Stimulated activated CD4-positive, alpha-beta T cell treated with anti-CD3 and anti-CD28 coated beads, Interleukin-4, amount 100 ng/mL, for 1 hour (primary cell): Measurements from ENCODE around the gene CAMK1G.

Experiments used
- DNase-seq: peaks from one replicate; pipeline ENCODE4 v3.0.0-alpha.2; 2020

The CAMK1G gene

DNA sequence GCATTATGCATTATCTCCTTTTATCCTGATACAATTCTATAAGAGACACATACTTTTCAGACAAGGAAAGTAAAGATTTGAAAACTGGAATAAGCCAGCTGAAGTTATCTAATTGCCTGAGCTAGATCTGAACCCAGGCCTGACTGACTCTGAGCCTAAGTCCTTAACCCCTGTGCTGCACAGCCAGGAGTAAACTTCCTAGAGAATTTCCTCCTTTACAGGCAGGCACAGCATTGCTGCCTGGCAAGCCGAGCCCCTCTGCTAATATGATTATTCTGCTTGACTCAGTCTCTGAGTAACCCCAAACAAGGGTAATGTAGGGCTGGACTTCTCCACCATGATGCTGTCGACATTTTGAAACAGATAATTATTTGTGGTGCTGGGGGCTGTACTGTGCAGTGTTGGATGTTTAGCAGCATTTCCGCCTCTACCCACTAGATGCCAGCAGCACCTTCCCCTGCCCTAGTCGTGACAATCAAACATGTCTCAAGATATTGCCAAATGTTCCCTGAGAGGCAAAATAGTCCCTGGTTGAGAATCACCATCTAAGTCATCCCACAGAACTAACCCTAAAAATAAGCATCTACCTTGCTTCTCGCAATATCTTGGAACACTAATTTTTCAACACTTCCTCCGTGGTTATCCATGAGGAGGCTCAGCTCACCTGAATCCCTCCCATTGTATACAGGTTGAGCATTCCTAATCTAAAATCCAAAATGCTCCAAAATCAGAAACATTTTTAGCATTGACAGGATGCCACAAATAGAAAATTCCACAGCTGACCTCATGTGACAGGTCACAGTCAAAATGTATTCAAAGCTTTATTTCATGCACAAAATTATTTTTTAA lies 18.5 kb downstream of the CAMK1G start:
- peak; percentile 25 for DNase-seq

DNA sequence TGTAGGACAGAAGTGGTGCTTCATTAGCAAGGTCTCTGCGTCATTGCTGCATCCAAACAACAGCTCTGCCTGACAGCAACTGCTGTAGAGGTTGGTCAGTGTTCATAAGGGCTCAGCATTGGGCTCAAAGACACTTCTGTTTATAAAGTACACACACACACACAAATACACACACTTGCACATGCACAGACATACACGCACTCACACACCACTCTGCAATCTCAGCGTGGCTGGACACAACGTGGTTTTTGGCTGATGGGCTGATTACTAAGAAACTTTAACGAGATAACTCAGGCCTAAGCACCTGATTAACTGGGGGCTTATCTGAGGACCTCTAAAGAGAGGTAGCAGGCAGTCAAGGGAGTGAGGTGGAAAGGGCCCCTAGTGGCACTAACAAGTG lies 20.4 kb downstream of the CAMK1G start:
- no peak for DNase-seq

GRCh38 chr1:209607102-209607794 lies 23.7 kb downstream of the CAMK1G start:
- peak; percentile 30 for DNase-seq

DNA sequence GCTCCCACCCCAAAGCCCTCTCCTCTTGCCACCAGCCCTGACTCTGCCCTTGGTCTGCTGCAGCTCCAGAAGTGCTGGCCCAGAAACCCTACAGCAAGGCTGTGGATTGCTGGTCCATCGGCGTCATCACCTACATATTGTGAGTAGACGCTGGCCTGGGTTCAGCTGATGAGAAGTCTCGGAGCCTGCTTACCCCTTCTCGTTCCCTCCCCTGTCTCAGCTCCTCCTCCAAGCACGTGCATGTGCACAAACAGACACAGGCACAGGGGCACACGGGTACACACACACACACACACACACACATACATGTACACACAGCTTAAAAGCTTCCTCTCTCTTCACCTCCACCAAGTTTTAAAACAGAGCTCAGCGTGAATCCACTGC lies 24.3 kb downstream of the CAMK1G start:
- no peak for DNase-seq

DNA sequence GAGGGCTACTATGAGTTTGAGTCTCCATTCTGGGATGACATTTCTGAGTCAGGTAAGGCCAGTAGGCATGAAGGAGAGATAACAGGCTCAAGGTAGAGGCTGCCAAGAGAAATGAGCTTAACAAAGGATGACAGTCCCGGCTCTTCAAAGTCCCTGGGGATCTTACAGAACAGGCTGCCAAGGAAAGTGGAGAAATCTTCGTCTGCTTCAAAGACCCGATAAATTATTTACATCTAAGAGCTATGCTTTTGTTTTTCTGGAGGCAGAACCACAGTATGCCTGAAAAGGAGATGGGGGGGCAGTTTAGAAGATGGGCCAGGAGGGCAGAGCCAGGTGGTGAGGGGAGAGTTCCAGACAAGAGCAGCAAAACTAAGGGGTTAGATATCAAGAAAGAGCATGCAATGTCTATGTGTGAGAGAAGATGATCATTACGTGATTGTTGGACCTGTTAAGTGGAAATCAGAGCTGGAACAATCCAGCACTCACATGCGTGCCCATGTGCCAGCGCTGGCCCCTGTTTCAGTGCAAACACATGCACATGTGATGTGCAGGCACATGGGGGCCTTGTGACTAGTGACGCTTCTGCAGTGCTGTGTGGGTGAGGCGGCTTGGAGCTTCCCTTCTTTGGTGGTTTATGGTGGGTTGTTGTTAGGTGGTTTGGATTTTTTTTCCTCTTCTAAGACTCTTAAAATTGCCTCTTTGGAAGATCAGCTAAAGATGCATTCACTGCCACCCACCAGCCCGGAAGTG lies 25.7 kb downstream of the CAMK1G start:
- DNase-seq: no peak

DNA sequence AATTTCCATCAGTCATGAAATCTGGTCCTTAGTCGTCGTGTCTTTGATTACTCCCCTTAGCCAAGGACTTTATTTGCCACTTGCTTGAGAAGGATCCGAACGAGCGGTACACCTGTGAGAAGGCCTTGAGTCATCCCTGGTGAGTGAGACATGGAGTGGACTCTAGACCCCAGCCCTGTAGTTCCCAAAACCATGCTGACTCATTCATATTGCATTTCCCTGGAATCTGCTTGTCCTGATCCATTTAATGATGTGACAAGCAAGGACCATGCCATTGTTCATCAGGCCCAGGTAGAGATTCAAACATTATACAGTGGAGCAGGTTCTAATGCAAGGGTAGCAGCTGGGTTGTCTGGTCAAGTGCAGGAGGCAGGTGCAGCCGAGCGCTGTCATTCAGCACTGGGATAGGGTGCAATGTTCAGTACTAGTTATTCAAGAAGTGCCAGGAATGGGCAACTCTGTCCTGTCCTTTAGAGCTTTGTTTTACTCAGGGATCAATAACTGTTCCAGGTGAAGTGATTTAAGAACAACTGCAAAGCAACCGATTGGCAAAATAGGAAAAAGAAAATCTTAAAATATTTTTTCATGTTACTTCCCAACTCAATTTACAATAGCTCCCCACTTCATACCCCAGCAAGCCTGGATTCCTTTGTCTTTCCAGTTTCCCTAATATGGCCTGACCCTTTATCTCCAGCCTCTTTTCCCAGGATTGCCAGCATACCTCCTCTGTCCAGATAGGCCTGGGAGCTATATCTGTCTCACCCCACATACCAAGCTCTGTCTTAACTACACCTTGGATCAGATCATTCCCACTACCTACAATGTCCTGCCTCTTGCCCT lies 26.5 kb downstream of the CAMK1G start:
- no peak for DNase-seq

DNA sequence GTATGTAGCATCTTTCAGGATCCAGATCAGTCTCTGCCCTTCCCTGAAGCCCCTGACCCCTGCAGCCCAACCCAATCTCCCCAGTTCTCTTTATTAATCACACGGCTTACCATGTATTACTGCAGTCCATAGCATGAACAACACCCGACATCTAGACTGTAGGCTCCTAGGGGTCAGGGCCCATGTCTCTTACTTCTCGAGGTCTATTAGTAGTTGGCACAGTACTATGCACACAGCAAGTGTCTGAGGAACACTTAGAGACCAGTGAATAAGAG lies 27.1 kb downstream of the CAMK1G start:
- DNase-seq: no peak

- DNase-seq: no peak
These were observed 28.5 kb downstream of the CAMK1G start for GRCh38 chr1:209611771-209612570.

- DNase-seq: no peak
These were observed 29.3 kb downstream of the CAMK1G start for GRCh38 chr1:209612646-209613399.

DNA sequence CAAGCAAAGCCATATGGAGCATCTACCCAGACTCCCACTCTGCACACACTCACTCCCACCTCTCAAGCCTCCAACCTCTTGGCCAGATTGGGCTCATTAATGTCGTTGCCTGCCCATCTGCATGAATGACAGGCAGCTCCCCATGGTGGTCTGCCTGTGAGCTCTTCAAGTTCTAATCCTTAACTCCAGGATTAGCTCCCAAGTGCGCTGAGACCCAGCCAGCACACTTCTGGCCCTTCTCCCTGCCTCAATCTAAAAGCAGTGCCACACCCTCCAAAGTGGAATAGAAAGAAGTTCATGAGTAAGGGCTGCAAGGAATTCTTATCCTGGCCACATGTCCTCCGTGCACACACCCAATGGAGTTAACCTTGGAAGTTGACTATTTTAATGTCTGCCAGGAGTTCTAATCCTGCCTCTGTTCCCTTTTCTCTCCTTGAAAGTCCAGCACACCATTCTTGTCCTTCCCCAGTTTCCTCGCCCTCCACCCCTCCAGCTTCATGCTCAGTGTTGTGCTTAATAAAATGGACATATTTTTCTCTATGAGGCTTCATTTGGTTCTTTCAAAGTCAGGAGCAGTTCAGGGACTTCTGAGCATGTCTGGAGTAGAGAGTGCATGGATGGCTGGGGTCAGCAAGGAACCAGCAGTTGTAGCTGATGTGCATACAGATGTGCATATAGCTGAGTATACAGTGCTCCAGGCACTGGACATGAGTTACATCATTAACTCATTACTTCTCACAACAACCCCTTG lies 30.1 kb downstream of the CAMK1G start:
- no peak for DNase-seq

GRCh38 chr1:209614151-209614420 lies 30.6 kb downstream of the CAMK1G start:
- DNase-seq: no peak

GRCh38 chr1:209614906-209615305 lies 31.4 kb downstream of the CAMK1G start:
- DNase-seq: no peak

GRCh38 chr1:209616366-209617046 lies 33.0 kb downstream of the CAMK1G start:
- no peak for DNase-seq

GRCh38 chr1:209617047-209617673 lies 33.6 kb downstream of the CAMK1G start:
- DNase-seq: no peak

DNA sequence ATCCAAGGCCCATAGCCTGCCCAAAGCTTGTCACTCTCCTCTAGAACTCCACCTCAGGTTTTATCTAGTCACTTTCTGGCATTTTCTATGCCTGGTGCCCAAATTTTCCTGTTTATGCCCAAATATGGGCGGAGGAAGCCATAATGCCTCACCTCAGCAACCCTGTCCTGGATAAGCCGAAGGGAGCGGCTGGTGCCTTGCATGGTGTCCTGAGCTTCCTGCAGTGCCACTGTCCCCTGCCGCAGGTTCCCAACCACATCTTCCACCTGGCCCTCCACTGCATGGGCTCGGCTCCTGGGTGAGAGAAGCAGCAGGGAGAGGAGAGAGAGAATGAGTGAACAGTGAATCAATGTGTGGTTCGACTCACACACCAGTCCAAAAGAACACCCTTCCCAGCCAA lies 34.2 kb downstream of the CAMK1G start:
- no peak for DNase-seq

DNA sequence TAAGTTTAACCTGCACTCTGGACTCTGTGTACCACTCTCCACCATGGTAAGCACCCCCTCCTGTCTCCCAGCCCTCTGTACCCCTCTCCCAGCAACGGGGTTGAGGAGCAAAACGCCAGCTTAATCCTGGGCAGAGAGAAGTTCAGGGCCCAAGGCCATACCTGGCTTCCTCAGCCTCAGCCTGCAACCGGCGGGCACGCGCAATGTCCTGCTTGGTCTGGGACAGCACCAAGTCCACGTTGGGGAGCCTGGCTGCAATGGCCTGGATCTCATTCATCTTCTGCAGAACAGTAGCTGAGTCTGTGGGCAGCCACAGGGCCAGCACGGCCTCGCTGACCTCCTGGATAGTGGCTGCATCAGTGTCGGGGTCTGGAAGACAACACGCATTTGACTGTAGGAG lies 34.8 kb downstream of the CAMK1G start:
- no peak for DNase-seq

DNA sequence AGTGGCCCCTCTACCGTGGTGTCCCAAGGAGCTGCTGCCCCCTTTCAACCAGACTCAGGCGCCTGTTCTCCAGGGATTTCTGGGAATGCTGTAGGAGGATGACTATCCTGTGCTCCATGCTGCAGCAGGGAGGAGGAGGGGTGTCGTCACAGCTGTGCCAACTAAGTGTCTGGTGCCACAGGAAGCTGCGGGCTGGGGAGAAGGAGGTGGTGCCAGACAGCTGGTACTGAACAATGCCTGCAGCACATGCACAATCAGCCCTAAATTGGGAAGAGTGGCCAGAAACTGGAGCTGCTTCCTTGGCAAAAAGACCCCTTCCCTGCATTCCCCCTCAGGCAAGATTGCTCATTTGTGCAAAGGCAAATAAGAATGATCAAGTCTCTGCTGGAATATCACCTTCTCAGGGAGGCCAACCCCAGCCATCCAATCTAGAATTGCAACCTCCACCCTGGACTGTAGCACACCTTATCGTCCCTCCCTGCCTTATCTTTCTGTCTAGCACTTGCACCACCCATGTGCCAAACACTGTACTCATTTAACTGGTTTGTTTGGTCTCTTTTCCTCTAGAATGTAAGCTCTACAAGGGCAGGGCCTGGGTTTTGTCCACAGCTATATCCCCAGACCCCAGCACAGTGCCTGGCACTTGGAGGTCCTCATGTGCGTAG lies 35.4 kb downstream of the CAMK1G start:
- DNase-seq: no peak

DNA sequence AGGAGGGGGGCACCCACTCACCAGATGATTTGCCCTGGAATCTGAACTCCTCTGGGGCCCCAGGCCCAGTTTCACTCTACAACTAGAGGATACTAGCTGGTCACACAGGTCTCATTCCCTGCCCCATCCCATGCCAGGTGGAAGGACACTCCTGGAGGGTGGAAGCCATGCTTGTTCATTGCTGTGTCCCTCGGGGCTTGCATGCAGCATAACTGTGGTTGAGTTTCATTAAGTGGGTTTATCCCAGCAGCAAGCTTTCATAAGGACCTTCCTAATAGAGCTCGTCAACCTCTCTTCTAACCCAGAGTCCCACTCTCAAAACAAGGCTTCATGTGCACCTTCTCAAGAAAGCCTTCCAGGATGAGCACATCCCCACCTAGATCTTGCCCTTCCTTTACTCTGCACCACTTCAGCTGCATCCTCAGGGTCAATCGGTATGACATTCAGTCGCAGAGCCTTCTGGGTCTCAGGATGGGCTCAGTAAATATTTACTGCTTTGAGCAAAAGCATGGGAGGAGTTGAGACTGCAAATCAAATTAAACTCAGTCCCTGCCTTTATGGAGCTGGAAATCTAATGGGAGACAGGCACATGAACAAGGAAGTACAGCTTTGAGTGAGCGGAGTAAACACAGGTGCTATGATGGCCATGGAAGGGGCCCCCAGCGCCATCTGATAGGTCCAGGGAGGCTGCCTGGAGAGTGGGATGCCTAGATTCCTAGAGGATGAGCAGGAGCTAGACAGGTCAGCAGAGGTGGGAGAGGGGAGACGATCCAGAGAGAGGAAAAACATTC lies 36.4 kb downstream of the CAMK1G start:
- no peak for DNase-seq
